Dermis lymphatic vessel endothelial cell (primary cell): ENCODE data around the gene MAP3K6. TPM values are rescaled to one million over a fixed set of nuclear protein-coding genes. Genes with fewer than 3 reads are reported as not detected.

Experiments
- total RNA-seq: library from RNA; depleted of rRNA; stranded (reverse); fragments of >200 nt; gene quantifications from 2 replicates; pipeline ENCODE4 v1.2.1, GENCODE V29; 2014

MAP3K6 gene, protein sequence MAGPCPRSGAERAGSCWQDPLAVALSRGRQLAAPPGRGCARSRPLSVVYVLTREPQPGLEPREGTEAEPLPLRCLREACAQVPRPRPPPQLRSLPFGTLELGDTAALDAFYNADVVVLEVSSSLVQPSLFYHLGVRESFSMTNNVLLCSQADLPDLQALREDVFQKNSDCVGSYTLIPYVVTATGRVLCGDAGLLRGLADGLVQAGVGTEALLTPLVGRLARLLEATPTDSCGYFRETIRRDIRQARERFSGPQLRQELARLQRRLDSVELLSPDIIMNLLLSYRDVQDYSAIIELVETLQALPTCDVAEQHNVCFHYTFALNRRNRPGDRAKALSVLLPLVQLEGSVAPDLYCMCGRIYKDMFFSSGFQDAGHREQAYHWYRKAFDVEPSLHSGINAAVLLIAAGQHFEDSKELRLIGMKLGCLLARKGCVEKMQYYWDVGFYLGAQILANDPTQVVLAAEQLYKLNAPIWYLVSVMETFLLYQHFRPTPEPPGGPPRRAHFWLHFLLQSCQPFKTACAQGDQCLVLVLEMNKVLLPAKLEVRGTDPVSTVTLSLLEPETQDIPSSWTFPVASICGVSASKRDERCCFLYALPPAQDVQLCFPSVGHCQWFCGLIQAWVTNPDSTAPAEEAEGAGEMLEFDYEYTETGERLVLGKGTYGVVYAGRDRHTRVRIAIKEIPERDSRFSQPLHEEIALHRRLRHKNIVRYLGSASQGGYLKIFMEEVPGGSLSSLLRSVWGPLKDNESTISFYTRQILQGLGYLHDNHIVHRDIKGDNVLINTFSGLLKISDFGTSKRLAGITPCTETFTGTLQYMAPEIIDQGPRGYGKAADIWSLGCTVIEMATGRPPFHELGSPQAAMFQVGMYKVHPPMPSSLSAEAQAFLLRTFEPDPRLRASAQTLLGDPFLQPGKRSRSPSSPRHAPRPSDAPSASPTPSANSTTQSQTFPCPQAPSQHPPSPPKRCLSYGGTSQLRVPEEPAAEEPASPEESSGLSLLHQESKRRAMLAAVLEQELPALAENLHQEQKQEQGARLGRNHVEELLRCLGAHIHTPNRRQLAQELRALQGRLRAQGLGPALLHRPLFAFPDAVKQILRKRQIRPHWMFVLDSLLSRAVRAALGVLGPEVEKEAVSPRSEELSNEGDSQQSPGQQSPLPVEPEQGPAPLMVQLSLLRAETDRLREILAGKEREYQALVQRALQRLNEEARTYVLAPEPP (N-terminal part only)
- 1.8 and 2.3 TPM in 2 replicates for total RNA-seq

GRCh38 chr1:27366411-27367159 is at the start of gene MAP3K6:
Gene MAP3K6, minus strand, starts transcription at chr1:27366961. Its CDS starts 364 bp downstream, at chr1:27366597.

DNA sequence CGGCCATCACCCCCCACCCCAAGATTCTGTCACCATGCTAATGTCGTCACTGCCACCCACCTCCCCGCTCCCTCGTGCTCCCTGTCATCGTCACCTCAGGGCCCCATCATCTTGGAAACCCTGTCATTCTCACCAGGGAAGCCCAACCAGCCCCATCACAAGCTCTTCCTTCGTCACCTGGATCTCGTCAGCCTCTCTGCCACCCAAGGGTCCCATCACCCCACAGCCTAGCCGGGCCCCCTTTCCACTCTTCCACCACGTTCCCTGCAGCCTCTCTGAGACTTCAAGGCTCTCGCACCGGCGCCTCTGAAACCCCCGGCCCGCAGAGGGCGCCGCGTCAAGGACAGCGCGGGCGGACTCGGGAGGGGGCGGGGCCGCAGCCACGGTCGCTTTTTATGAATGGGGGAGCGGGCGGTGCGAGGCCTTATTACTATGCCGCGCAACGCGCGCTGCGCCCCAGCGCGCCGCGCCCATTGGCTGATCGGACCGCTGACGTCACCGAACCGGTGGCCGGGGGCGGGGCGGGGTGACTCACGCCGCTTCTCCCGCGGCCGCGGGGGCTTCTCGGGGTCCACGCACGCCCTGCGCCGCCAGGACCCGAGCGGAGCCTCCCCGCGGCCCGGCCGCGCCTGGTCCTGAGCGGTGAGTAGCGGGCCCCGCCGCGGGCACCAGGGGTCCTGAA is 25.5 kb upstream of the MAP3K6 start, which contains the start of gene GPR3:
TSS of gene GPR3 (plus strand) at position 527 of the 682 bp plus-strand sequence. CDS start 1,177 bp downstream, outside the sequence.

DNA sequence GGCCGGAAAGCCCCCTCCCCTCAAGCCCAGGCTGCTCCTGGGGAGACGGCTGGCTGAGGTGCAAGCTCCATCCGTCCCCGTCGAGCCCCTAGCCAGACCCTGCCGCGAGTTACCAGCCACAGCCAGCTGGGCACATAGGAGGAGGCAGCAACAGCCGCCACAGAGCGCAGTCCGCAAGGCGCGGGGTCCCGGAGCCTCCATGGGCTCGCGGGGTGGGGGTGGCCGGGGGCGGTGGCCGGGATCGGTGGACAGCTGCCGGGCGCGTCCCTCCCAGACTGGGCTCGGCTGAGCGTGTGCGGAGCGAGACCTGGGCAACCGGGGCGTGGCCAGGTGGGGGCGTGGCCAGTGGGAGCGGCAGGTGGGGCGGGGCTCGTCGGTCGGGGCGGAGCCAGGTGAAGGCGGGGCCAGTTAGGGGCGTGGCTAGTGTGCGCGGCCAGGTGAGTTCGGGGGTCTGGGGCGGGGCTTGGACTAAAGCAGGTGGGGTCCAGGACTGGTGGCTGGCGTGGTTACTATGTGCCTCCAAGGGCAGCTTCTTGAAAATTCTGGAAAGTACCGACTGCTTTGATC is 16.4 kb upstream of the MAP3K6 start, which contains the start of gene CD164L2:
TSS of gene CD164L2 (minus strand) at position 295 of the 567 bp plus-strand sequence. CDS start at position 201, 94 bp downstream.

DNA sequence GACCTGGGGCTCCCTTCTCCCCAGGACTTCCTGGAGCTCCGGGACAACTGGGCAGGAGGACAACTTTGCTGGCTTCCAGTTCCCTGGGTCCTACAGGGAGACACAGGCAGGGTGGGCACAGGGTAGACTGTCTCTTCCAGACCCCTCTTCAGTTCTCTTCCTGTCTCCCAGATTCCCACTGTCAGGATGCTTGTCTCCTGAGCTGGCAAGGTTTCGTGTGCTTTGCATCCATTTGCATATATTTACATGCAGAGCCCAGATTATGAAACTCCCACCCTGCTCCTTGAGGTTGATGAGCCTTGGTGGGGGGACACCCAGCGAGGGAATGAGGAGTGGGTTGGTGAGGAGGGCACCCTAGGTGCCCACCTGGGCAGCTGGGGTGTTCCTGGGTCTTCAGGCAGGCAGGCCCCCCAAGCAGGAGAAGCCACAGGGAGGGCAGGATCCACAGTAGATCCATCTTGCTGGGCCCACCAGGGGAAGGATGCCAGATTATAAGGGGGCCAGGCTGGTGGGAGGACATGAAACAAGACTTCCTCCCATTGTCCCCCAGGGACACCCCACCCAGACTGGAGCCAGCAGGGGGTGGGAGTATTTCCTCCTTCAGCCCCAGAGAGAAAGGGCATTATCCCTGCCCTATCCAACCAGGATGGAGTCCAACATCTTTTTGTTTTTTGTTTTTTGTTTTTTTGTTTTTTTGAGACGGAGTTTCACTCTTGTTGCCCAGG is 7.8 kb upstream of the MAP3K6 start, which contains the start of gene FCN3:
TSS of gene FCN3 (minus strand) at position 463 of the 725 bp plus-strand sequence. CDS start at position 457, 6 bp downstream.

DNA sequence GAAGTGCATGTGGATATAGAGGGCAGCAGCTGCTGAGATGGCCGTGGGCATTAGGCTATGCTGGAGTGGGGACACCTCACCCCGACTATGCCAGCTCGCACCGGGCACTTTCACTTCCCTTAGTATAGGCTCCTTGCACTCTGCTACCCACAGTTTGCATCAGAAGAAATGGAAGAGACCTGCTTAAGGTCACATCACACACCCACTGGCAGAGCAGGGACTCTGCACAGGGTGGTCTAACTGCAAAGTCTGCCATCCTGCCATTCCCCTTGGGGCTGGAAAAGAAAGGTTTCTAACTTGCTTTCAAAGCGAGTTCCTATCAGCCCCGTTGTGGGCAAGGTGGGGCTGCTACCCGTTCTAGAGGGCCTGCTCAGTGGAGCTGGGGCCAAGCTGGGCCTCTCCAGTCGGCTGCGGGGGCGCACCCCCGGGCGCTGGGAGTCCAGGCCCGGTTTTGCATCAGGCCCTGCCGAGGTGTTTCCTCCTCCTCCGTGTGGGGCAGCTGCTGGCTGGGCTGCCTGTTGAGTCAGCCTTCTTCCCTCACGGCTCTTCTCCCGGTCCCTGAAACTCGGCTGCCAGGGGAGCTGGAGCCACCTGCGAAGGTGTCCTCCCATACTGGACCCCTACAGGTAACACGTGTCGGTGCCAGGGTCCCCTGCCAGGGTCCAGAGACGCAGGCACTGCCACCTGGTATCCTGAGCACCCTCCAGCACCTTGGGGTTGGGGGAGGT is 25.1 kb downstream of the MAP3K6 start, which contains the start of gene SYTL1:
TSS of gene SYTL1 (plus strand) at position 498 of the 728 bp plus-strand sequence. CDS start 3,313 bp downstream, outside the sequence.

DNA sequence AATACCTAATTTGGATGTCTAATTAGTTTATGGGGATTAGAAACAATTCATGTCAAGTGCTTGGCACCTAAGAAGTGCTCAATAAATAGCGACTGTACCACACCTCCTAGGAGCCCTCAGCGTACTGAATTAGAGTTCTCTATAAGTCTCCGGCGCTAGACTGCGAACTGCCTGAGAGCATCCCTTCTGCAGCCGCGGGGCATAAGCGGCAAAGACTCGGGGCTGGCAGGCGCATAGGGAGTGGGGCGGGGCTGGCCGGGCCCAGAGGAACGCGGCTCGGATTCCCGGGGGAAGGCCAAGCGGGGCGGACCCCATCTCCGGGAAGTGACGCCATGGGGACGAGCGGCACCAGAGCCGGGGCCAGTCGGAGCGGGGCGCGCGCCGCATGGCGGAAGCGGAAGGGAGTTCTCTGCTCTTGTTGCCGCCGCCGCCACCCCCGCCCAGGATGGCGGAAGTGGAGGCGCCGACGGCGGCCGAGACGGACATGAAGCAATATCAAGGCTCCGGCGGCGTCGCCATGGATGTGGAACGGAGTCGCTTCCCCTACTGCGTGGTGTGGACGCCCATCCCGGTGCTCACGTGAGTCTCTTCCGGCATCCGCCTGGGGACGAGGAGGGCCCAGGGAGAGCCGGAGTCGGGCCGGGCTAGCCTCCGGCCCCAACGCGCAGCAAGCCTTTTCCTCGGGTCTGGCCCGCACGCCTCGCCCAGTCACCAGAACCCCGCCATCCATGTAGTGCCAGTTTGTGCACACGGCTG is 44.8 kb downstream of the MAP3K6 start, which contains the start of gene TMEM222:
TSS of gene TMEM222 (plus strand) at position 351 of the 756 bp plus-strand sequence. CDS start at position 386, 35 bp downstream.

Other genes starting within 250 kb of the MAP3K6 start
- 1.8 and 2.9 TPM in 2 replicates for gene SLC9A1, start 211.8 kb downstream of the MAP3K6 start, total RNA-seq
- 21.7 and 24.6 TPM in 2 replicates for gene WDTC1, start 132.3 kb downstream of the MAP3K6 start, total RNA-seq
- 24.6 and 24.8 TPM in 2 replicates for gene TMEM222, start 44.8 kb downstream of the MAP3K6 start, total RNA-seq
- not detected in 2 replicates for gene SYTL1, start 24.9 kb downstream of the MAP3K6 start, total RNA-seq
- gene FCN3, start 7.9 kb upstream of the MAP3K6 start, total RNA-seq, result not detected in 2 replicates
- gene CD164L2, start 16.4 kb upstream of the MAP3K6 start, total RNA-seq, result not detected in 2 replicates
- gene GPR3, start 25.7 kb upstream of the MAP3K6 start, total RNA-seq, result 0.09 and 0.22 TPM in 2 replicates
- 31.1 and 31.7 TPM in 2 replicates for gene WASF2, start 123.2 kb upstream of the MAP3K6 start, total RNA-seq
- gene AHDC1, start 237.2 kb upstream of the MAP3K6 start, total RNA-seq, result 3.7 and 5.8 TPM in 2 replicates